ENCODE results near the gene BEAN1.

The BEAN1 gene

GRCh38 chr16:66405057-66405783 is 21.9 kb upstream of the BEAN1 start:
- Histone ChIP-seq H3K4me3 (ENCODE audit: low read depth, low read length) (no peak overlapping the region), H3K27me3 (no peaks in the 10 kb centered on the region), H3K4me1 (peaks cover 10% of the 10 kb centered on the region), H3K36me3 (no peaks in the 10 kb centered on the region), H3K9me3 (no peaks in the 10 kb centered on the region)
- DNase-seq, result no peak
- TF ChIP-seq CTCF (IDR thresholded peaks at IDR 0.05; ENCODE audit: low read depth, low read length), result no peak

- no peaks in the 10 kb centered on the region for H3K9me3 ChIP-seq
- peaks cover 10% of the 10 kb centered on the region for H3K4me1 ChIP-seq
- peak; percentile 85 for DNase-seq
- H3K4me3 ChIP-seq (ENCODE audit: low read depth, low read length), result peak overlapping the region; percentile 77
- TF ChIP-seq CTCF (IDR thresholded peaks at IDR 0.05; ENCODE audit: low read depth, low read length), result peak; percentile 80
- no peaks in the 10 kb centered on the region for H3K36me3 ChIP-seq
- H3K27me3 ChIP-seq, result no peaks in the 10 kb centered on the region
Observed at GRCh38 chr16:66406534-66407221, 20.4 kb upstream of the BEAN1 start.

GRCh38 chr16:66408163-66409048 is 18.7 kb upstream of the BEAN1 start:
- H3K4me3 ChIP-seq (ENCODE audit: low read depth, low read length), result peak overlapping the region; percentile 21; the same call in 1 of the 2 replicates

GRCh38 chr16:66409156-66409555 is 17.9 kb upstream of the BEAN1 start:
- no peak for TF ChIP-seq CTCF (IDR thresholded peaks at IDR 0.05; ENCODE audit: low read depth, low read length)
- Histone ChIP-seq H3K27me3 (peaks cover 3% of the 10 kb centered on the region; the same call in 1 of the 2 replicates), H3K9me3 (no peaks in the 10 kb centered on the region), H3K4me3 (ENCODE audit: low read depth, low read length) (no peak overlapping the region), H3K36me3 (no peaks in the 10 kb centered on the region), H3K4me1 (peaks cover 10% of the 10 kb centered on the region)
- no peak for DNase-seq

More at GRCh38 chr16:66408163-66409048, 18.7 kb upstream of the BEAN1 start:
- peak; percentile 44 for DNase-seq
- Histone ChIP-seq H3K36me3 (no peaks in the 10 kb centered on the region), H3K4me1 (peaks cover 10% of the 10 kb centered on the region), H3K27me3 (no peaks in the 10 kb centered on the region), H3K9me3 (no peaks in the 10 kb centered on the region)
- TF ChIP-seq CTCF (IDR thresholded peaks at IDR 0.05; ENCODE audit: low read depth, low read length), result no peak

GRCh38 chr16:66412182-66412581 is 14.9 kb upstream of the BEAN1 start:
- TF ChIP-seq CTCF (IDR thresholded peaks at IDR 0.05; ENCODE audit: low read depth, low read length), result no peak
- peaks cover 3% of the 10 kb centered on the region; the same call in 1 of the 2 replicates for H3K27me3 ChIP-seq
- no peak for DNase-seq
- no peaks in the 10 kb centered on the region for H3K36me3 ChIP-seq
- no peaks in the 10 kb centered on the region for H3K9me3 ChIP-seq
- no peak overlapping the region for H3K4me3 ChIP-seq (ENCODE audit: low read depth, low read length)
- H3K4me1 ChIP-seq, result peaks cover 10% of the 10 kb centered on the region
